ENCODE measurements around the gene GNS. TPM values are rescaled to one million over a fixed set of nuclear protein-coding genes. Genes with fewer than 3 reads are reported as not detected.
"Not testable (repeated sequence)": the region's sequence is repeated elsewhere in the genome, so short reads cannot be mapped to it uniquely, and the experiment has no call there.

Gene GNS
- total RNA-seq, 1 donor from 2014 or later, result 38.2 TPM

DNA sequence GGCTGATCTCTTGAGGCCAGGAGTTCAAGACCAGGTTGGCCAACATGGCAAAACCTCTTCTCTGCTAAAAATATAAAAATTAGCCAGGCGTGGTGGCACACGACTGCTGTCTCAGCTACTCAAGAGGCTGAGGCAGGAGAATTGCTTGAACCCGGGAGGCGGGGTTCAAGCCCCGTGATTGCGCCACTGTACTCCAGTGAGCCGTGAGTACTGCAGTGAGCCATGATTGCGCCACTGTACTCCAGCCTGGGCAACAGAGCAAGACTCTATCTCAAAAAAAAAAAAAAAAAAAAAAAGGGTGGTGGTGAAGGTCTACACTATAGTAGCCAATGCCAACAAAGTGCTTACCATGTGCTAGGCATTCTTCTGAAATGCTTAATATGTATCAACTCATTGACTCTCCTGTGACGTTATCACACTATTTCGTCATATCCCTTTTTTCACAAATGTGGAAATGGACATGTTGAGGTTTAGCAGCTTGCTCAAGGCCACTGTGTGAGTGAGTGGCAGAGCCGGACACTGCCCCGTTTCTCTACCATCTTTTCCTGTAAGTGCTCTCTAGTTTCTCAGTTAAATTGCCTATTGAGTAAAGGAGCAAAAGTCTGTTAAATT is 59.6 kb downstream of the GNS start:
- no peak overlapping the region for H3K4me3 Mint-ChIP-seq (ENCODE audit: low read depth)
- H3K9me3 Mint-ChIP-seq, result no peaks in the 10 kb centered on the region
- no peak for DNase-seq (ENCODE audit: low spot score)
- H3K4me1 Mint-ChIP-seq (ENCODE audit: low read depth), result peaks cover 32% of the 10 kb centered on the region
- no peaks in the 10 kb centered on the region for H3K27me3 Mint-ChIP-seq (ENCODE audit: low read depth)
- intact Hi-C loops (cut with micrococcal nuclease), result loop anchor here (5.0 kb wide), 1 partner anchor 37 kb away; no protein-coding TSS in a partner anchor
- H3K27ac Mint-ChIP-seq, result no peak overlapping the region
- peaks cover 37% of the 10 kb centered on the region for H3K36me3 Mint-ChIP-seq (ENCODE audit: low read depth)

DNA sequence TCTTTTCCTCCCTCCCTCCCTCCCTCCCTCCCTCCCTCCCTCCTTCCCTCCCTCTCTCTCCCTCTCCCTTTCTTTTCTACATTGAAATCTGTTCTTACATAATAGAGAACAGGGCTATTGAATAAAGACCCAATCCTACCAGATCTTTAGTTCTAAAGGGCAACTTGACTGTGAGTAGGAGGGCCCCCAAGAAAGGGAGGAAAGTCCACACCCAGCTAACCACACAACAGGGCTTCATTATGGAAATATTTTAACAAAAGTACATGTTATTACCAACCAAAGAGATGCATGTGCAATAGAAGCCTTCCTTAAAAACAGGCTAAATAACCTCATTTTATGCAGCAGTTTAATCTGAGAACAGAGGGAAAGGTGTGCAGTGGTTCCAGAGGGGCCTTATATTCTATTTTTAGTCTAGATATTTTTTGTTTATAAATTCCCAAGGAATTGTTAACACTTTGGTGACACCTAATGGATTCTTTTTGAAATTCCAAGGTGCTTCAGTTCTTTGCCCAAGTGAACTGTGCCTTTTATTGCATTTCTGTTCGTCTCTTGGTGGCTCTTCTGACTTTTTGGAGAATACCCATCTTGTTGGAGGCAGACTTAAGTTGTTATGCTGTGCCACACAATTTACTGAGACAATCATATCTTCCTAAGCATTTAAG is 63.0 kb downstream of the GNS start:
- peaks cover 60% of the 10 kb centered on the region for H3K36me3 Mint-ChIP-seq (ENCODE audit: low read depth)
- intact Hi-C loops (cut with micrococcal nuclease), result loop anchor here (5.0 kb wide), 1 partner anchor 34 kb away; no protein-coding TSS in a partner anchor

DNA sequence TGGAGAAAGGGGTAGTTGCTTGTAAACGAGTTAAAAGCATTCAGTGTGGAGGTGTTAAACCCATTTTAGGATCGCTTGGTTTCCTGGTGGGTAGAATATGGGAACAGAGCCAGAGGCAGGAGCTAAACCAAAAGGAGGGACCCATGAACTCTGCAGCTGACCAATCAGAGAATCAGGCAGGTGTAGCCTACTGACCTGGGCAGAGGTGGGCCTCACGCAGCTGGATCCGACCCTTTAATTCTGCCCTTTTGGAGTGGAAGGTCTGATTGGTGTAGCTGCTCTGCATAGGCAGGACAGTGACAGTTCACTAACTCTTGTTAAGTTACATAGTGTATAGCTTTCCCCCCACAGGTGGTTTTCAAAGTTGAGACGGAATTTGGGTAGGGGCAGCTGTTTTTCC is 63.7 kb downstream of the GNS start:
- Mint-ChIP-seq H3K27ac (no peak overlapping the region), H3K9me3 (no peaks in the 10 kb centered on the region), H3K27me3 (ENCODE audit: low read depth) (no peaks in the 10 kb centered on the region), H3K4me3 (ENCODE audit: low read depth) (no peak overlapping the region), H3K36me3 (ENCODE audit: low read depth) (peaks cover 54% of the 10 kb centered on the region), H3K4me1 (ENCODE audit: low read depth) (peaks cover 32% of the 10 kb centered on the region)
- DNase-seq (ENCODE audit: low spot score), result no peak
- intact Hi-C loops (cut with micrococcal nuclease), result loop anchor here (5.0 kb wide), 1 partner anchor 33 kb away; no protein-coding TSS in a partner anchor

More for the DNA sequence above, 63.0 kb downstream of the GNS start:
- Mint-ChIP-seq H3K9me3 (no peaks in the 10 kb centered on the region), H3K27ac (no peak overlapping the region), H3K4me3 (ENCODE audit: low read depth) (no peak overlapping the region), H3K27me3 (ENCODE audit: low read depth) (no peaks in the 10 kb centered on the region), H3K4me1 (ENCODE audit: low read depth) (peaks cover 39% of the 10 kb centered on the region)
- DNase-seq (ENCODE audit: low spot score), result no peak

DNA sequence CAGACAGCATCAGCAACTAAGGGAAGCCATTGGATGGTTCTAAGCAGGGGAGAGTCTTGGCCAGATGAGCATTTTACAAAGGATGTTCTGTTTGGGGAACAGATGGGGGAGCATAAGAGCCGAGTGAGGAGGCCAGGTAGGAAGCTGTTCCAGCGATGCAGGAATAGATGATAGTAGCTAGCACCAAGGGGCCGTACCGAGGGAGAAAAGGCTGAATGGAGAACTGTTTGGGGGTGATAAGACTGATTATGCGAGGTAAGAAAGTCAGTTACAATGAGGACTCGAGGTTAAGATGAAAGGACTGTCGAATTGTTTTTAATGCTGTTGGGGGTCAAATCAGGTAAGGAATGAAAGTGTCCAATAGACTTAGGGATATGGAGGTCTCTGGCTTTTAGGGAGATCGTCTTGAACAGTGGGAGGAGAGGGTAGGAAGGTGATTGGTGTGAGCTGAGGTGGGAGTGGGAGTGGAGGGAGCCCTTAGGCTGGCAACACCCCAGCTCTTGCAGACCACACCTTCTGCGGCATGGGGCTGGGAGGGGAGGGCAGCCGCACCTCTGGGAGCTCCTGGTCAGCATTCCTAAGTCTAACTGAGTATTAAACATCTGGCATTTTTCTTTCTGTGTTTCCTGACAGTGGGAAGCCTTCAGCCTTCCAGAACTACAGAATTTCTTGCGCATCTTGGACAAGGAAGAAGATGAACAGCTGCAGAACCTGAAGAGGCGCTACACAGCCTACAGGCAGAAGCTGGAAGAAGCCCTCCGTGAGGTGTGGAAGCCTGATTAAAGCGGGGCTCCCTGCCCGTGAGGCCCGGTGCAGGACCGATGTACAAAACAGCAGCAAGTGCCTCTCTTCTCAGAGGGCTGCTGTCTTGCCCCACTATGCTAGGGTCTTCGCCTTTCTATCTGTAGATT is 64.8 kb downstream of the GNS start:
- DNase-seq (ENCODE audit: low spot score), result no peak
- peak overlapping the region; percentile 31 for H3K27ac Mint-ChIP-seq
- H3K4me1 Mint-ChIP-seq (ENCODE audit: low read depth), result peaks cover 25% of the 10 kb centered on the region
- H3K4me3 Mint-ChIP-seq (ENCODE audit: low read depth), result no peak overlapping the region
- H3K9me3 Mint-ChIP-seq, result no peaks in the 10 kb centered on the region
- peaks cover 48% of the 10 kb centered on the region for H3K36me3 Mint-ChIP-seq (ENCODE audit: low read depth)
- intact Hi-C loops (cut with micrococcal nuclease), result loop anchor here (5.0 kb wide), 1 partner anchor 32 kb away; no protein-coding TSS in a partner anchor
- no peaks in the 10 kb centered on the region for H3K27me3 Mint-ChIP-seq (ENCODE audit: low read depth)

DNA sequence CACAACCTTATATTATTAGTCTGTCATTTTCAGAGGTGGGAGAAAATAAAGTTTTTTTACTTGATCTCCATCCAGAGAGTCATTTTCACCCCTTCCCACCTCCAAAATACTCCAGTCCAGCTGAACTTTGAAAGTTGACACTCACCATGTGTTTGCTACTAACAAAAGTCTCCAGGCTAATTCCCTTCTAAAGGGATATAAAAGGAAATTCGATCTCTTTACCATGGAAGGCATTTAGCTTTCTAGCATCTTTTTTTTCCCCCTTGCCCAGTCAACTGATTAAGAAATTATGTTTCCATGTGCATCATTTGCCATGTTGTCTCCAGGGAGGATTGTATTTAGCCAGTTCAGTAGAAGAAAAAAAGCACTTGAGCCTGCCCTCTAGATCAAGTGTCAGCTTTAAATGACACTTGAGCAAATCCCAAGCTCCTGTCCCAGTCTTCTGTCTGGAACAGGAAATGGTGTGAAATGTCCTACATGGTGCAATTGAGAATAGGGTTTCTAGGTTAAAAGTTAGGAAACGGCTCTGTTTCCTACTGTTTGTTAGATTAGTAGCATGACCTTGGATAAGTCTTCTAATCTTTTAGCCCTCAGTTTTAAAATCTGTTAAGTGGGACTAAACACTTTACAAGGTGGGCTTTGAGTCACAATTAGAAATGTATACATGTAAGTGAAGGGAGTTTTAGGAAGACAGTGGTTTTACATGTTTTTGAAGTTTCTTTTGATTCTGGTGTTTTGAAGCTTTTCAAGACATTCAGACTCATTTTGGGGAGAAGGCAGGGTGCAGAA is 67.2 kb downstream of the GNS start:
- H3K4me1 Mint-ChIP-seq (ENCODE audit: low read depth), result peaks cover 39% of the 10 kb centered on the region

GRCh38 chr12:64691227-64691794 is 67.9 kb downstream of the GNS start:
- Mint-ChIP-seq H3K4me3 (ENCODE audit: low read depth) (no peak overlapping the region), H3K27me3 (ENCODE audit: low read depth) (no peaks in the 10 kb centered on the region), H3K36me3 (ENCODE audit: low read depth) (peaks cover 60% of the 10 kb centered on the region), H3K27ac (no peak overlapping the region), H3K9me3 (no peaks in the 10 kb centered on the region), H3K4me1 (ENCODE audit: low read depth) (peaks cover 35% of the 10 kb centered on the region)
- no peak for DNase-seq (ENCODE audit: low spot score)
- intact Hi-C loops (cut with micrococcal nuclease), result no loop called here

More for the DNA sequence above, 67.2 kb downstream of the GNS start:
- intact Hi-C loops (cut with micrococcal nuclease), result no loop called here
- Mint-ChIP-seq H3K9me3 (no peaks in the 10 kb centered on the region), H3K4me3 (ENCODE audit: low read depth) (no peak overlapping the region), H3K27ac (peak overlapping the region; percentile 9), H3K36me3 (ENCODE audit: low read depth) (peaks cover 61% of the 10 kb centered on the region), H3K27me3 (ENCODE audit: low read depth) (no peaks in the 10 kb centered on the region)
- DNase-seq (ENCODE audit: low spot score), result no peak

GRCh38 chr12:64690236-64690635 is 69.0 kb downstream of the GNS start:
- intact Hi-C loops (cut with micrococcal nuclease), result not testable (repeated sequence)

GRCh38 chr12:64688715-64689114 is 70.5 kb downstream of the GNS start:
- DNase-seq (ENCODE audit: low spot score), result no peak
- no peaks in the 10 kb centered on the region for H3K9me3 Mint-ChIP-seq
- peaks cover 68% of the 10 kb centered on the region for H3K36me3 Mint-ChIP-seq (ENCODE audit: low read depth)
- H3K27me3 Mint-ChIP-seq (ENCODE audit: low read depth), result no peaks in the 10 kb centered on the region
- H3K4me1 Mint-ChIP-seq (ENCODE audit: low read depth), result peaks cover 38% of the 10 kb centered on the region
- no peak overlapping the region for H3K4me3 Mint-ChIP-seq (ENCODE audit: low read depth)
- intact Hi-C loops (cut with micrococcal nuclease), result no loop called here
- H3K27ac Mint-ChIP-seq, result peak overlapping the region; percentile 19

More at GRCh38 chr12:64690236-64690635, 69.0 kb downstream of the GNS start:
- H3K4me1 Mint-ChIP-seq (ENCODE audit: low read depth), result peaks cover 37% of the 10 kb centered on the region
- H3K27me3 Mint-ChIP-seq (ENCODE audit: low read depth); H3K4me3 Mint-ChIP-seq (ENCODE audit: low read depth); DNase-seq (ENCODE audit: low spot score); H3K9me3 Mint-ChIP-seq; H3K27ac Mint-ChIP-seq: not testable (repeated sequence)
- H3K36me3 Mint-ChIP-seq (ENCODE audit: low read depth), result peaks cover 67% of the 10 kb centered on the region

- intact Hi-C loops (cut with micrococcal nuclease), result no loop called here
- Mint-ChIP-seq H3K27me3 (ENCODE audit: low read depth) (no peaks in the 10 kb centered on the region), H3K27ac (no peak overlapping the region), H3K4me1 (ENCODE audit: low read depth) (peaks cover 41% of the 10 kb centered on the region), H3K9me3 (no peaks in the 10 kb centered on the region), H3K36me3 (ENCODE audit: low read depth) (peaks cover 67% of the 10 kb centered on the region), H3K4me3 (ENCODE audit: low read depth) (no peak overlapping the region)
- no peak for DNase-seq (ENCODE audit: low spot score)
These were observed 71.0 kb downstream of the GNS start for GRCh38 chr12:64688219-64688618.

DNA sequence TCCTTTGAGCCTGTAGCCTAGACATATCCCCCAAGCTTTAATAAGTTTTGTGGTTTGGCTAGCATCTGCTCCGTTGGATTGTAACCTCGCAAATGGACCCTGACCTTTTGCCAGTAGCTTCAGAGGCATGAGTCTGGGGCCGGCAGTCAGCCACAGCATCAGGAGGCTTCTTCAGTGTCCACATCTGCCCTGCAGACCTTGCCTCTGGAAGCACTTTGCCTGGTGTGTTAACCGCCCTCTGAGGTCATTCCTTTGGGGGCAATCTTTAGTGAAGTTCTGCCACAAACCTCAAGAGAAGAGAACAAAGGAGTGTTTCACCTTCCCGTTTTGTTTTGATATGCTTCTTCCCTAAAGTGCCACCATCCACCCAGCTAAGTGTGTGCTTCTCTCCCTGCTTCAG is 71.4 kb downstream of the GNS start:
- peaks cover 45% of the 10 kb centered on the region for H3K4me1 Mint-ChIP-seq (ENCODE audit: low read depth)
- peaks cover 63% of the 10 kb centered on the region for H3K36me3 Mint-ChIP-seq (ENCODE audit: low read depth)
- intact Hi-C loops (cut with micrococcal nuclease), result no loop called here
- peak overlapping the region; percentile 51 for H3K27ac Mint-ChIP-seq
- H3K4me3 Mint-ChIP-seq (ENCODE audit: low read depth), result peak overlapping the region; percentile 5
- no peaks in the 10 kb centered on the region for H3K27me3 Mint-ChIP-seq (ENCODE audit: low read depth)
- H3K9me3 Mint-ChIP-seq, result no peaks in the 10 kb centered on the region
- DNase-seq (ENCODE audit: low spot score), result no peak

- intact Hi-C loops (cut with micrococcal nuclease), result loop anchor here (2.0 kb wide), 1 partner anchor 75 kb away; the partner anchor contains the start of gene RASSF3
- H3K9me3 Mint-ChIP-seq, result no peaks in the 10 kb centered on the region
- peaks cover 58% of the 10 kb centered on the region for H3K36me3 Mint-ChIP-seq (ENCODE audit: low read depth)
- H3K27ac Mint-ChIP-seq, result peak overlapping the region; percentile 56
- no peaks in the 10 kb centered on the region for H3K27me3 Mint-ChIP-seq (ENCODE audit: low read depth)
- no peak for DNase-seq (ENCODE audit: low spot score)
- peaks cover 57% of the 10 kb centered on the region for H3K4me1 Mint-ChIP-seq (ENCODE audit: low read depth)
- H3K4me3 Mint-ChIP-seq (ENCODE audit: low read depth), result no peak overlapping the region
These were observed 73.6 kb downstream of the GNS start for GRCh38 chr12:64685605-64686004.

GRCh38 chr12:64685050-64685449 is 74.2 kb downstream of the GNS start:
- no peak overlapping the region for H3K4me3 Mint-ChIP-seq (ENCODE audit: low read depth)
- no peak for DNase-seq (ENCODE audit: low spot score)
- intact Hi-C loops (cut with micrococcal nuclease), result loop anchor here (2.0 kb wide), 1 partner anchor 74 kb away; the partner anchor contains the start of gene RASSF3

More at GRCh38 chr12:64685050-64685449, 74.2 kb downstream of the GNS start:
- peaks cover 58% of the 10 kb centered on the region for H3K4me1 Mint-ChIP-seq (ENCODE audit: low read depth)
- H3K9me3 Mint-ChIP-seq, result no peaks in the 10 kb centered on the region
- peak overlapping the region; percentile 56 for H3K27ac Mint-ChIP-seq
- H3K36me3 Mint-ChIP-seq (ENCODE audit: low read depth), result peaks cover 58% of the 10 kb centered on the region
- no peaks in the 10 kb centered on the region for H3K27me3 Mint-ChIP-seq (ENCODE audit: low read depth)

All from activated T-helper 2 cell treated with anti-CD3 and anti-CD28 coated beads, Interferon-gamma antibody, Interleukin-2, Interleukin-4, amounts not matched to agents 10 μg/mL and 5 μg/mL and 100 μg/mL, durations not matched to agents 14 hours and 24 hours and 36 hours (primary cell).